ENCODE data around the gene SNX13. TPM values are rescaled to one million over a fixed set of nuclear protein-coding genes. Genes with fewer than 3 reads are reported as not detected.
A peak's percentile ranks its signal among the peaks of the same experiment; 100 is the strongest.

SNX13 gene
- total RNA-seq, 2 donors from 2014 or later, result 29.2 to 29.6 TPM

DNA sequence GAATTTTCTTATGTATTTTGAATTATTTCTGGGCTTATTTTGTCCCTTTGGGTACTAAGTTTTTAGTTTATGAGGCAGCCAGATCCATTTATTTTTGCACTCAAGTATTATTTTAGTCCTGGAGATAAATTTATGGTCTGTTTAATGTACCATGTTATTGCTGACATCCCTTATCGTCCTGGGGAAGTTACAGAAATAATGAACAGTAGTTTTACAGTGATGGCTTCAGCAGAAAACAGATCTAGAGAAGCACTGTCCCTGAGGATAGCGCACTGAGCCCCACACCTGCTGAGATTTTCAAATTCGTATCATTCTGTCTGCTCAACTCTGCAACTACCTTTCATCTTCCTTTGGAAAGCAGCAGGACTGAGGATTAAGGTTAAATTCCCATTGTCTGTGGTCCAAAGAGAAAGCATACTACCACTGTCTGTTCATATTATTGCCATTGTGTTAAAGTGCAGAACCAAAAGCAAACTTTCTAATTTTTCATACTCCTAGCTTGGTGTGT is 168.3 kb downstream of the SNX13 start:
- DNase-seq (no peak), ATAC-seq (no peak)
- Mint-ChIP-seq H3K36me3 (ENCODE audit: low read depth) (no peaks in the 10 kb centered on the region), H3K27me3 (no peaks in the 10 kb centered on the region), H3K4me1 (peaks cover 5% of the 10 kb centered on the region), H3K4me3 (no peak overlapping the region), H3K27ac (no peak overlapping the region)
- no peaks in the 10 kb centered on the region for H3K9me3 ChIP-seq (ENCODE audit: control insufficient read depth, low read length, poor library complexity, severe bottlenecking)

DNA sequence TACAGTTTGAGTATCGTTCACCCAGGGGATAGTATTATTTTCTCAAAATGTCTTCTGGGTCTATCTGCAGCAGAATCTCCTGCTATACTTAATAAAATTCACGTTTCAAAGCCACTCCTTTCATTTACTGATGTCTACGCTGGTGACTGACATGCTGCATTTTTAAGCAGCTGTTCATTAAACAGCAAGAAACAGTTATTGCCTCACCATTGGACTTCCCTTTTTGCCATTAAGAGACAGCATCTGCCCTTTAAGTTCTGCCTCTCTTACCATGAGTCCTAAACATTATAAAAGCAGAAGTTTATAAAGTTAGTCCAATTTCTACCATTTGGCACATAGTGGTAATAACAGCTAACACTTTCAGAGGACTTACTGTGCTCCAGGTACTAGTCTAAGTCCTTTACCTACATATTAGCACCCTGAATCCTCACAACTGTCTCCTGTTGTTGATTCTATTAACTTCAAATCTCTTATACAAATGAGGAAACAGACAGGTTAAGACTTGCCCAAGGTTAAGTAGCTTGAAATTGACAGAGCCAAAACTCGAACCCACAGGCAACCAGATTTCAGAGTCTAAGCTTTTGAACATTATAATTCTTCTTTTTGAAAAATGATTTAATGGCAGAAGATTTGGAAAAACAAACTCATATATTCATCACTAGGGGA is 169.5 kb downstream of the SNX13 start:
- Mint-ChIP-seq H3K4me3 (no peak overlapping the region), H3K27ac (no peak overlapping the region), H3K4me1 (peaks cover 5% of the 10 kb centered on the region), H3K36me3 (ENCODE audit: low read depth) (no peaks in the 10 kb centered on the region), H3K27me3 (no peaks in the 10 kb centered on the region)
- no peak for ATAC-seq
- DNase-seq, result no peak
- no peaks in the 10 kb centered on the region for H3K9me3 ChIP-seq (ENCODE audit: control insufficient read depth, low read length, poor library complexity, severe bottlenecking)

GRCh38 chr7:17769918-17770317 is 170.4 kb downstream of the SNX13 start:
- peak in 1 of 3 donors; percentile 12 for DNase-seq
- ATAC-seq, result peak; percentile 60
- peaks cover 5% of the 10 kb centered on the region for H3K4me1 Mint-ChIP-seq

GRCh38 chr7:17758008-17758407 is 182.3 kb downstream of the SNX13 start:
- Mint-ChIP-seq H3K4me3 (no peak overlapping the region), H3K4me1 (no peaks in the 10 kb centered on the region), H3K27me3 (no peaks in the 10 kb centered on the region), H3K27ac (no peak overlapping the region), H3K36me3 (ENCODE audit: low read depth) (peaks cover 4% of the 10 kb centered on the region)
- no peaks in the 10 kb centered on the region for H3K9me3 ChIP-seq (ENCODE audit: control insufficient read depth, low read length, poor library complexity, severe bottlenecking)
- no peak for ATAC-seq
- no peak for DNase-seq

More at GRCh38 chr7:17769918-17770317, 170.4 kb downstream of the SNX13 start:
- H3K36me3 Mint-ChIP-seq (ENCODE audit: low read depth), result no peaks in the 10 kb centered on the region
- H3K4me3 Mint-ChIP-seq, result no peak overlapping the region
- no peaks in the 10 kb centered on the region for H3K9me3 ChIP-seq (ENCODE audit: control insufficient read depth, low read length, poor library complexity, severe bottlenecking)
- peak overlapping the region; percentile 27 for H3K27ac Mint-ChIP-seq
- no peaks in the 10 kb centered on the region for H3K27me3 Mint-ChIP-seq

GRCh38 chr7:17746020-17746530 is 194.2 kb downstream of the SNX13 start:
- Mint-ChIP-seq H3K27ac (no peak overlapping the region), H3K36me3 (ENCODE audit: low read depth) (no peaks in the 10 kb centered on the region), H3K4me3 (no peak overlapping the region), H3K4me1 (no peaks in the 10 kb centered on the region), H3K27me3 (no peaks in the 10 kb centered on the region)
- DNase-seq (no peak), ATAC-seq (no peak)
- no peaks in the 10 kb centered on the region for H3K9me3 ChIP-seq (ENCODE audit: control insufficient read depth, low read length, poor library complexity, severe bottlenecking)

DNA sequence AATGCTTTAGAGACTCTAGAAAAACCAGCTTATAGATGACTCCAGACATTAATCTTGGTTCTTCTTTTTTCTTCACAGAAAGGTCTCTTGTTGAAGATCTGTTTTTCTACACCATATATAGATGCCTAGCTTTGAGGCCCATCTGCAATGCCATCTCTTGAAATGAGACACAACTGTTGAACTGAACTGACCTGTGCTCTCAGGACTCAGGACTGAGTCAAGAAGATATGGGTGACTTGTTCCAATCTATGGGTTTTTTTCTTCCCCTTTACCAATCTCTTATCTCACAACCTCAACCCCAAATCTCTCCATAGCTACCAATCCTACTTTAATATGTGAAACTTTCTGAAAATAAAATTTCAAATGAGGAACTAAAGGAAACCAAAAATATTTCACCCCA is 194.7 kb downstream of the SNX13 start:
- H3K36me3 Mint-ChIP-seq (ENCODE audit: low read depth), result no peaks in the 10 kb centered on the region
- no peaks in the 10 kb centered on the region for H3K27me3 Mint-ChIP-seq
- no peak for ATAC-seq
- no peak overlapping the region for H3K4me3 Mint-ChIP-seq
- H3K4me1 Mint-ChIP-seq, result no peaks in the 10 kb centered on the region
- H3K9me3 ChIP-seq (ENCODE audit: control insufficient read depth, low read length, poor library complexity, severe bottlenecking), result no peaks in the 10 kb centered on the region
- H3K27ac Mint-ChIP-seq, result no peak overlapping the region
- no peak for DNase-seq

- DNase-seq, result no peak
- H3K4me3 Mint-ChIP-seq, result no peak overlapping the region
- H3K27me3 Mint-ChIP-seq, result no peaks in the 10 kb centered on the region
- H3K4me1 Mint-ChIP-seq, result no peaks in the 10 kb centered on the region
- H3K9me3 ChIP-seq (ENCODE audit: control insufficient read depth, low read length, poor library complexity, severe bottlenecking), result no peaks in the 10 kb centered on the region
- H3K27ac Mint-ChIP-seq, result no peak overlapping the region
- ATAC-seq, result no peak
- H3K36me3 Mint-ChIP-seq (ENCODE audit: low read depth), result no peaks in the 10 kb centered on the region
Measured at GRCh38 chr7:17743316-17743715, 197.0 kb downstream of the SNX13 start.

GRCh38 chr7:17741426-17741825 is 198.9 kb downstream of the SNX13 start:
- ATAC-seq (no peak), DNase-seq (no peak)
- H3K9me3 ChIP-seq (ENCODE audit: control insufficient read depth, low read length, poor library complexity, severe bottlenecking), result no peaks in the 10 kb centered on the region
- no peaks in the 10 kb centered on the region for H3K4me1 Mint-ChIP-seq
- H3K36me3 Mint-ChIP-seq (ENCODE audit: low read depth), result no peaks in the 10 kb centered on the region
- no peak overlapping the region for H3K27ac Mint-ChIP-seq
- H3K27me3 Mint-ChIP-seq, result no peaks in the 10 kb centered on the region
- H3K4me3 Mint-ChIP-seq, result no peak overlapping the region

Other genes with a start within 250 kb of the SNX13 start
- not detected for gene PRPS1L1, start 87.4 kb upstream of the SNX13 start, total RNA-seq